GM04504 (cell line): Measurements from ENCODE around the gene HLCS.

Source experiments
- DNase-seq: peaks from one replicate; pipeline ENCODE4 v3.0.0-alpha.2; 2012; ENCODE audit warnings: low read depth

Gene HLCS

GRCh38 chr21:36915014-36915695, 51.3 kb downstream of the HLCS start:
- DNase-seq: no peak

DNA sequence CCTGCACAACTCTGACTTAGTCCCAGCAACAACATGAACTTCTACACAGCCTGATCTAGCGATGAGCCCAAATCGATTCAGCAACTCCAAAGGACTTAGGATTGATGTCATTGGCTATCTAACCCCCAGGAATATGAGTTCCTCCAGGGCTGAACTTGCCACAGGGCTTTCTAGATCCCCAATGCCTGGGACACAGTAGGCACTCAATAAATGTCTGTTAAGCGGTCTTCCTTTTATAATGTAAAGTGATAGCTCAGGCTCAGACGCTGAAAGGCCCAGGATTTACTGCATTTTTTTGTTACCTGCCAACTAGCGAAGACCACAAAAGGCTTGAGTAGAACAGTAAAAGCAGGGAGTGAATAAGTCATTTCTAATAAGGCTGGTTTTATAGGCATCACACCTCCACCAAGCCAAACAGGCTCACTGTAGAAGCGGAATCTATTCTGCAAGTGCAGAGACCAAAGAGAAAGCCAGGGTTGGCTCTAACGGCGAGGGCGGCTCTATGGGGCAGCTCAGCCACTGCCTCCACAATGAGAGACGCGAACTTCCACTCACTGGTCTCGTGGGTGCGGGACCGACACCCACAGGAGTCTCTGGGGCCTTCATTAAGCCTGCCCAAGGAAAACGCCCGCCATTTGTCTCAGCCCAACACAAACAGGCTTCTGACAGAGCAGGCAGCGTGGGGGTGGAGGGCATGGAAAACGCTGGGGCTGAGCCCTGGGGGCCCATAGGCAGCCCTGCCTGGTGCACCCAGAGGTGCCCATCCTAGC, 52.0 kb downstream of the HLCS start:
- no peak for DNase-seq

DNA sequence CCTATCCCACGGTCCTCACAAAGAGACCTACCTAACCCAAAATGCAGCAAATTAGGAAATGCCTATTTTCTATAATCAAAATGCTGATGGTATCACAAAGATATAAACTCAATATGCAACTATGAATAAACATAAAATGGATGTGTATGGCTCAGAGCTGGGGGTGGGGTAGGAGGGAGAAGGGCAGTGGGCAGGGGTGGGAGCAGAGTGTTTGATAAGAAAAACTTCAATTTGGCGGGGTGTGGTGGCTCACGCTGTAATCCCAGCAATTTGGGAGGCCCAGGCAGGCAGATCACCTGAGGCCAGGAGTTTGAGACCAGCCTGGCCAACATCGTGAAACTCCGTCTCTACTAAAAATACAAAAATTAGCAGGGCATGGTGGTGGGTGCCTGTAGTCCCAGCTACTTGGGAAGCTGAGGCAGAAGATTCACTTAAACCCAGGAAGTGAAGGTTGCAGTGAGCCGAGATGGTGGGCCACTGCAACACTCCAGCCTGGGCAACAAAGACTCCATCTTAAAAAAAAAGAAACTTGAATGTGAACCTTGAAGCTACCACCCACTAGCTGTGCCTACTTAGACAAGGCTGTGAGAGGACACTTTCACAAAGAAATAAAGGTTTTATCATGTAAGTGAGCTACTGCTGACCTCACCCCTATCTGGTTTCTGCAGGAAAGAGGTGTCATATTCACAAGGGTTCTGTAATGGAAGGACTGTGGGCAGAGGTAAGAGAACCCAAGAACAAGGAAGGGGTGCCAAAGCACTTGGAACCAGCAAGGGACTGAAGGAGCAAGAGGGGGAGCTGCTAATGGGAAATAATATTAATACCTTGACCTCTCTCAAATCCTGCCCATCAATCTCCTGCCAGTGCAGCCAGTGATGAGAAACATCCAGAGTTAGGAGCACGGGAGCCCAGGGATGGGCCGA, 53.0 kb downstream of the HLCS start:
- no peak for DNase-seq

DNA sequence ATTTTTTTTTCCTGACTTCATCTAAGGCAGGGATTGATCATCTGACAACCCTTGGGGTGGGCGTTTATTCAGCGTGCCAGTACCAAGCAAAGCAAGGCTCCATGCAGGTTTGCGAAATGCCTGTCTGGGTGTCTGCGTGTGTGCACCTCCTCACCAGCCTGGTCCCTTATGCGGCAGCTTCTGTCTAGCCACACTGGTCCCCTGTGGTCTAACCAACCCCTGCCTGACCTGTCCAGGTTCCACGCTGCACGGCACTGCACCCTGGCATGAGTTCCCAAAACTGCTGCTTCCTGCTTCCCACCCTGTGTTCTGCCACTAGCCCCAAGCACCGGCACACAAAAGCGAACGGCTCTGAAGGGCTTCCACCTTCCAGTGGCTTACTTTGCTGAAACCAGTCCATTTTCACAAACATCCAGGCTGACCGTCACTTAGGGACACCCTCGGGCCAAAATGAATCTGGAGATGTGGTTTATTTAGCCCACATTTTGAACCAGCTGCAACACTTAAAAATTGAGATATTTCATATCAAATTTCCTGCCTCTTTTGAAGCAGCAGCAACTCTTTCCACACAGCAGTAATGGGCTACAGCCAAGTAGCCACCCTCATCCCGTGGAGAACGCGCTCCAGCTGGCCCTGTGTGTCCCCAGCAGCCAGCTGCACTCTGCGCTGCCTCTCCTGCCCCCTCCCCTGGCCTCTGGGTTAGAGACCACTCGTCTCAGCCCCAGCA, 55.7 kb downstream of the HLCS start:
- no peak for DNase-seq

DNA sequence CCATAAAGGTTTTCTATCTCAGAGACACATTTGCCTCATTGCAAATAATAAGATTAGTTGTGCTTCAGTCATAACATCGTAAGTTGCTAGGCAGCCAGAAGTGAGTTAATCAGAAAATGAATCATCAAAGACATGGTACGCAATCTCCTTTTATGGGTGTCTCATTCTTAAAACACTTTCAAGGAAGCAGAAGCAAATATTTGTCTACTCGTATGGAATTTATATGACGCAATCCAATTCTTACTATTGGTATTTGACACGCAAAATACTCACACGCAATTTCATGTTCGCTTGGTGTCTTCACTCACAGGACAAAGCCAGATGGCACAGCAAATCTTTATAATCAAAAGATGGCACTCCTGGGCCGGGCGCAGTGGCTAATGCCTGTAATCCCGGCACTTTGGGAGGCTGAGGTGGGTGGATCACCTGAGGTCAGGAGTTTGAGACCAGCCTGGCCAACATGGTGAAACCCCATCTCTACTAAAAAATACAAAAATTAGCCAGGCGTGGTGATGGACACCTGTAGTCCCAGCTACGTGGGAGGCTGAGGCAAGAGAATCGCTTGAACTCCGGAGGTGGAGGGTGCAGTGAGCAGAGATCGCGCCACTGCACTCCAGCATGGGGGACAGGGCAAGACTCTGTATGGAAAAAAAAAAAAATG, 56.4 kb downstream of the HLCS start:
- peak; percentile 92 for DNase-seq

- no peak for DNase-seq
These were observed 57.0 kb downstream of the HLCS start for GRCh38 chr21:36909423-36909822.

- no peak for DNase-seq
These were observed 58.1 kb downstream of the HLCS start for GRCh38 chr21:36908260-36908908.

DNA sequence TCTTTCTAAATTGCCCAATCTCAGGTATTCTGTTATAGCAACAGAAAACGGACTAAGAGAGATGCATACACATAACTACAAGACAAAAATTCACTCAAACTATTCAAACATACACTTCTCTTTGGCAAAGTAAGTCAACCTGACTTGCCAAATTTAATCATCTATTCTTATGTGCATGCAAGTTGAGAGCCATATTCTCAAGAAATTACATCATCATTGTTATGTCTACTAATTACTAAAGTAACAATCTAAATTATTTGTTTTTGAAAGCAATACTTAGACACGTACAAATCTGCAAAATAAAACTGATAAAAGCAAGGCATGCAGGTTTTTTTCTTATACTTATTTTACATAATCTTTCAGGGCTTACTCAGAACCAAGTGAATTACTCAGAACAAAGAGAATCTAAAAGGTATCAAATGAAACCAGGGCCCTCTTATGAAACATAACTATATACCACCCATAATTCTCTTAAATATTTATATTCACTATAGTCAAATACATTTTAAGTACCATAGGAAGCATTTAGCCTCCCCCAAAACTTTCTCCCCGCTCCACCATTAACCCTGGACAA, 62.3 kb downstream of the HLCS start:
- DNase-seq: no peak

DNA sequence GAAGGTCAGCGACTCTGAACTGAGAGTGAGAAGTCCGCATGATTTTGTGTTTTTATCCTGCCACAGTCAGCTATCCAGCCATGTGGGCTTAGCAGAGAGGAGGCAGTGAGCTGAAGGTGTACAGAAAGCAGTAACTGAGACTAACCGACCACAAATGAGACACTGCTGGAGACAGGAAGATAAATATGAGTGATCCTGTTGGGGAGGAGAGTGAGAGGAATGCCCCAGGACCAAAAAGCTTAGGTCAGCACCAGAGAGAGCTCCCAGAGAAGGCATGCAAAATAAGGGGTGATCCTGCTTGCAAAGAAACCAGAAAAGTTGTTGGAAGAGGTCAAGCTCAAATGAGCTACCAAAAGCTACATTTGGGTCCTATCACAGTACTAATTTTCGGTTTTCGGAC, 63.7 kb downstream of the HLCS start:
- no peak for DNase-seq

- no peak for DNase-seq
These were observed 64.1 kb downstream of the HLCS start for GRCh38 chr21:36902331-36902730.

- DNase-seq: no peak
These were observed 64.9 kb downstream of the HLCS start for GRCh38 chr21:36901575-36901974.

GRCh38 chr21:36893581-36893980, 72.9 kb downstream of the HLCS start:
- DNase-seq: no peak

DNA sequence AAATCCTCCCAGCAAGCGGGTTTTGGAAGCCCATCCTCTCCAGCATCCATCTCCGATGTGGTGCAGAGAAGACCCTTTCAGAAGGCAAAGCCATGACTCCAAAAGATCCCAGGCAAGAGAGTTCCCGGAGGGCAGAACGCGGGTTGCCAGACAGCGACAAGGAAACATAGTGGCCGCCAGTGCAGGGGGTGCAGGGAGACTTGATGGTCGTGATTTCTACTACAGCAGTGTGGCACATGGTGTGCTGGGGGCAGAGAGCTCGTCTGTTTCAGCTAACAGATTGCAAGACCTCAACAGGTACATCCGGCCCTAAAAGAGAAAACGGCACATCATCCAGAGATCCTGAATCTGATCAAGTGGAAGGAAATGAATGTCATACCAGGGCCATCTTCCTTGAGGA, 74.3 kb downstream of the HLCS start:
- DNase-seq: no peak

GRCh38 chr21:36891692-36892091, 74.8 kb downstream of the HLCS start:
- DNase-seq: no peak

DNA sequence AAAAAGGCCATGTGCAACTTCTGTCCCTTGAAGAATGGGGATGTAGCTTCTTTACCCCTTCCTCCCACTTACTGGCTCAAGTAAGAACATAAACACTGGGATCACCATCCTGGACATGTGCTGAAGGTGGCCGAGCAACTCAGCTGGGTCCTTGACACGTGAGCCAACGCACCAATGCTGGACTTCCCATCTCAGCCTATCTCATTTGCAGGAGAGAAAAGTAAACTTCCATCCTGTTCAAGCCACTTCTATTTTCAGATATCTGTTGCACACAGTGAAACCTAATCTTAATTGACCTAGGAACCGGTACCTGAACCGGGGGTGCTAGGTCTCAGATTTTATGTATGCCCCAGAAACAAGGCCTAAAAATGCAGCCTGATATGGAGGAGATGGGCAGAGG, 75.3 kb downstream of the HLCS start:
- no peak for DNase-seq

- no peak for DNase-seq
These were observed 76.4 kb downstream of the HLCS start for GRCh38 chr21:36890086-36890485.

- no peak for DNase-seq
These were observed 77.1 kb downstream of the HLCS start for GRCh38 chr21:36889401-36889800.

DNA sequence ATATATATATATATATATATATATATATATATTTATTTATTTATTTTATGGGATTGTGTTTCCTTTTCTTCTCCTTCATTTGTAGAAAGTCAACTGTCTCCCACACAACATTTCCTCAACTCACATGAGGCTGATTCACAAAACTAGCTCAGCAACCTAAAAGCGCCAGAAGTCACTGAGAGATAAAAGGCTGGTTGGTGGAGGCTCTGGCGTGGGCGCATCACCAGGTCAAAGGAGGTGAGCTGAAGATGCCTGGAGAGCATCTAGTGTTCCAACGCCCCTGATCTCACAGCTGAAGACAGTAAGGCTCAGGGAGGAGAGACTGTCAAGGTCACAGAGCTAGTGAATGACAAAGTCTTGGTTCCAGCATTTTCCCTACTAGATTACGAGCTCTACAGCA, 78.0 kb downstream of the HLCS start:
- DNase-seq: no peak

- no peak for DNase-seq
These were observed 78.5 kb downstream of the HLCS start for GRCh38 chr21:36887963-36888362.
